Measurements from ENCODE around the gene FBRS. TPM values are rescaled to one million over a fixed set of nuclear protein-coding genes. Genes with fewer than 3 reads are reported as not detected.

FBRS gene
- 60.9 TPM for total RNA-seq (ENCODE audit: unreplicated experiment)
- long read RNA-seq, partial matches to known transcripts = 6 of 6 reads
- long read RNA-seq, other reads (novel, unspliced or antisense) = 0 of 6 reads

DNA sequence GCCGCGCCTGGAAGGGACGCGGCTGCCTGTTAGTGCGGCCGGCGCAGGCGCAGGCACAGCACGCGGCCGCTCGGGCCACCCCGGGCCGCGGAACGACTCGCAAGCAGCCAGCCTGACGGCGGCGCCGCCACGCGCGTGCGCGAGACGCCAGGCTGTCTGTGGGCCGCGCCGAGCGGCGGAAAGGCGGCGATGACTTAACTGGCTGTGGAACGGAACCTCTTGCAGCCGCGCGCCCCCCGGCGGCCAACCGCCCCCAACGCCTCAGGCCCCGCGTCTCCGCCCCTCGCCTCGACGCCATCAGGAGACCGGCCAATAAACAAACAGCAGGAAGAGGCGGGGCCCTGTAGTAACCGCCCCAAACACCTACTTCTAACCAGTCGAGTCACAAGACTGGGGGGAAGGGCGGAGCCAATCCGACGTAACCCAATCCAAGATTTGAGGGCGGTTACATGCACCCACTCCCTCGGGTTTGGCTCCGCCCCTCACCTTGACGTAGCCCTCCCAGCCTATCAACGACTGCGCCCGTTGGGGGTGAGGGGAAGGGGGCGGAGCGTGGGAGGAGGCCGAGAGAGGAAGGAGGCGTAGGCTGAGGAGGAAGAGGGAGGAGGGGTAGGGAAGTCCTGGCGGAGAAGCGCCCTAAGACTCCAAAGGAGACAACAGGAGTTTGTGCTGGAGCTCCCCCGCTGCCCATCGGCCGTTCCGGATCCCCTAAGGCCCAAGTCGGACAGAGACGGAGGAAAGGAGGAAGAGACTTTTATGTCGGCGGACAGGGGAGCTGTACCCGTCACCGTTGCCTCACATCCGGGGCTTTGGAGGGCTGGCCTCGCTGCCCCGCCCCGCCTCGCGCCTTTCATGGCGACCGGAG, at the start of gene FBRS:
Gene FBRS (plus strand): TSS at position 566 of the 865 bp plus-strand sequence. CDS start 1,088 bp downstream, outside the sequence.
- H3K27ac Mint-ChIP-seq (ENCODE audit: unreplicated experiment) = peak within 1 kb of the TSS; percentile 99
- H3K9me3 Mint-ChIP-seq (ENCODE audit: unreplicated experiment) = no peaks in the 10 kb centered on the region
- H3K4me1 Mint-ChIP-seq (ENCODE audit: unreplicated experiment) = peaks cover 23% of the 10 kb centered on the region
- peak within 1 kb of the TSS; percentile 98 for H3K4me3 Mint-ChIP-seq (ENCODE audit: unreplicated experiment)
- TF ChIP-seq, protein P1, sequence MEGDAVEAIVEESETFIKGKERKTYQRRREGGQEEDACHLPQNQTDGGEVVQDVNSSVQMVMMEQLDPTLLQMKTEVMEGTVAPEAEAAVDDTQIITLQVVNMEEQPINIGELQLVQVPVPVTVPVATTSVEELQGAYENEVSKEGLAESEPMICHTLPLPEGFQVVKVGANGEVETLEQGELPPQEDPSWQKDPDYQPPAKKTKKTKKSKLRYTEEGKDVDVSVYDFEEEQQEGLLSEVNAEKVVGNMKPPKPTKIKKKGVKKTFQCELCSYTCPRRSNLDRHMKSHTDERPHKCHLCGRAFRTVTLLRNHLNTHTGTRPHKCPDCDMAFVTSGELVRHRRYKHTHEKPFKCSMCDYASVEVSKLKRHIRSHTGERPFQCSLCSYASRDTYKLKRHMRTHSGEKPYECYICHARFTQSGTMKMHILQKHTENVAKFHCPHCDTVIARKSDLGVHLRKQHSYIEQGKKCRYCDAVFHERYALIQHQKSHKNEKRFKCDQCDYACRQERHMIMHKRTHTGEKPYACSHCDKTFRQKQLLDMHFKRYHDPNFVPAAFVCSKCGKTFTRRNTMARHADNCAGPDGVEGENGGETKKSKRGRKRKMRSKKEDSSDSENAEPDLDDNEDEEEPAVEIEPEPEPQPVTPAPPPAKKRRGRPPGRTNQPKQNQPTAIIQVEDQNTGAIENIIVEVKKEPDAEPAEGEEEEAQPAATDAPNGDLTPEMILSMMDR (IDR thresholded peaks at IDR 0.05; ENCODE audit: unreplicated experiment) = peak; percentile 82
- DNase-seq (ENCODE audit: low spot score) = peak; percentile 98
- H3K36me3 Mint-ChIP-seq (ENCODE audit: low read depth, unreplicated experiment) = peaks cover 32% of the 10 kb centered on the region
- peaks cover 18% of the 10 kb centered on the region for H3K27me3 Mint-ChIP-seq (ENCODE audit: unreplicated experiment)

DNA sequence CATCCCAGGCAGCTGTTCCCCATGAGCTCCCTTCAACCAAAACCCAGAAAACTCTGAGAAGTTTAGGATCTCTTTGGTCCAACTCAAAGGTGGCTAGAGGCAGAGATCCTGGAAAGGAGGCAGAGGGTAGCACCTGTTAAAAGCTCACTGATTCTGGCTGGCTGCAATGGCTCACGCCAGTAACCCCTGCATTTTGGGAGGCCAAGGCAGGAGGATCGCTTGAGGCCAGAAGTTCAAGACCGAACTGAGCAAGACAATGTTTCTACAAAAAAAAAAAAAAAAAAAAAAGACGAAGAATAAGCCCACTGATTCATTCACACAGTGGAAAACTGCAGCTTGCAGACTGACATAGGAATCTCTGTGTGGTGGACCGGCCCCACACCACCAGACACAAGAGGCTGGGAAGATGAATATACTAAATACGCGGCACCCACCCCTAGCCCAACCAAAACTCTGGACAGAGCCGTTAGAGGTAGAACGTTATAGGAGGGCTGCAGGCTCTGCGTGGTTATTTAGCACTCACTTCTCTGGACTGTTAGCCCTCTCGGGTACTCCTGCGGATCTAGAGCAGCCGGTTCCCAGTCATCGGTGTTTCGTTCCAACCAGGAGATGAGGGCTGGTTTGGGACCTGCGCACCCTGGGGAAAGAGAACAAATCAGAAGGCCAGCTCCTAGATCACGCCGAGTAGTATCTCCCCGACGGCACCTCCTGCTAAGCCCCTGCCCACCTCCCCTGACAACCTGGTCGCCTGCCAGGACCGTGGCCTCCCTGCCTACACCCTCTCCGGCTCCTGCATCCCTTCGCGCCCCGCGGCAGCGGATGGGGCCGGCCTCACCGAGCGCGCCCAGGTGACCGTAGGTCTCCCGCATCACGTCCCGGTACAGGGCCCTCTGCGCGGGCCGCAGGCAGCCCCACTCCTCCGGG, 49.0 kb upstream of the FBRS start:
- TF ChIP-seq, protein P1 (IDR thresholded peaks at IDR 0.05; ENCODE audit: unreplicated experiment) = no peak
- peak overlapping the region; percentile 88 for H3K4me3 Mint-ChIP-seq (ENCODE audit: unreplicated experiment)
- no peaks in the 10 kb centered on the region for H3K9me3 Mint-ChIP-seq (ENCODE audit: unreplicated experiment)
- peaks cover 15% of the 10 kb centered on the region for H3K36me3 Mint-ChIP-seq (ENCODE audit: low read depth, unreplicated experiment)
- H3K27ac Mint-ChIP-seq (ENCODE audit: unreplicated experiment) = peak overlapping the region; percentile 80
- no peak for DNase-seq (ENCODE audit: low spot score)
- peaks cover 10% of the 10 kb centered on the region for H3K4me1 Mint-ChIP-seq (ENCODE audit: unreplicated experiment)
- peaks cover 10% of the 10 kb centered on the region for H3K27me3 Mint-ChIP-seq (ENCODE audit: unreplicated experiment)

DNA sequence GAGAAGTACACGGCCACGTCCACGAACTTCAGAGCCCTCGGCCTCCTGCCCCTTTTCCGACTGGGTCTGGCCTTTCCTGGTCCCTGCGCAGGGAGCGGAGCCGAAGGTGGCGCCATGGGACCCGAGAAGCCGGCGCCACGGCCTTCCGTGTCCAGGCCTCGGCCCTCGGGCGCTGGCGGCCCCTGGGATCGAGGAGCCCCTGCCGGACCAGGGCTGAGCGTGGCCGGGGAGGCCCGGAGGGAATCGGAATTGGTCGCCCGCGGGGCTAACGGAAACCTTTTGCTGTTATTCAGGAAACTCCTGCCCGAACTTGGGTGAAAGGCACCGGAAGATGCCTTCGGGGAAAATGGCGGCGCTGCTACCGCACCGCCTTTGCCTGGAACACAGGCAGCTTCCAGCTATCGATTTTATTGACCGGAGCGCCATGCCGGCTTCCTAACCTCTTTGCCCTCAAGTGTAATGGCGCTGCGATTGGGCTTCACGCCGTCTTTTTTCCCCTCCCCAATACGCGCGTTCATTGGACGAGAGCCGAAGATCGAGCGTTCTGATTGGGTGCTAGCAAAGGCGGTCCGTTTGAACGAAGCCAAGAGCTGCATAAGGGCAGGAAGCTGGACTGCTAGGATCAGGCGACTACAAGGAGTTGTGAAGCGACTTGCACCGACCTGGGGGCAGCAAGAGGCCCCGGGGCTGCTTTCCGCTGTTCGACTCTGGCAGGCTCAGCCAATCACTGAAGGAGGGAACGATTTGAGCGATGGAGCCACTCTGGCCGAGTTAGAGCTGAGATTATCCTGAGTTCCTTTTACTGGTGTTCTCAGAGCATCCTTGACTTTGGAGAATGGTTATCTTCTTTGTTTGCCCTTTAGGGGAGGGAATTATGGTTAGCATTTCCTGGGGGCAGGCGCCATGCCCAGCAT, 48.0 kb upstream of the FBRS start, which contains the start of gene ZNF689:
Gene ZNF689 (minus strand): TSS at position 464 of the 914 bp plus-strand sequence. CDS start 348 bp downstream, at position 116.
- peak within 1 kb of the TSS; percentile 93 for H3K4me3 Mint-ChIP-seq (ENCODE audit: unreplicated experiment)
- peaks cover 5% of the 10 kb centered on the region for H3K27me3 Mint-ChIP-seq (ENCODE audit: unreplicated experiment)
- peaks cover 10% of the 10 kb centered on the region for H3K4me1 Mint-ChIP-seq (ENCODE audit: unreplicated experiment)
- TF ChIP-seq, protein P1 (IDR thresholded peaks at IDR 0.05; ENCODE audit: unreplicated experiment) = no peak
- DNase-seq (ENCODE audit: low spot score) = peak; percentile 93
- no peaks in the 10 kb centered on the region for H3K9me3 Mint-ChIP-seq (ENCODE audit: unreplicated experiment)
- H3K27ac Mint-ChIP-seq (ENCODE audit: unreplicated experiment) = peak within 1 kb of the TSS; percentile 84
- peaks cover 8% of the 10 kb centered on the region for H3K36me3 Mint-ChIP-seq (ENCODE audit: low read depth, unreplicated experiment)

DNA sequence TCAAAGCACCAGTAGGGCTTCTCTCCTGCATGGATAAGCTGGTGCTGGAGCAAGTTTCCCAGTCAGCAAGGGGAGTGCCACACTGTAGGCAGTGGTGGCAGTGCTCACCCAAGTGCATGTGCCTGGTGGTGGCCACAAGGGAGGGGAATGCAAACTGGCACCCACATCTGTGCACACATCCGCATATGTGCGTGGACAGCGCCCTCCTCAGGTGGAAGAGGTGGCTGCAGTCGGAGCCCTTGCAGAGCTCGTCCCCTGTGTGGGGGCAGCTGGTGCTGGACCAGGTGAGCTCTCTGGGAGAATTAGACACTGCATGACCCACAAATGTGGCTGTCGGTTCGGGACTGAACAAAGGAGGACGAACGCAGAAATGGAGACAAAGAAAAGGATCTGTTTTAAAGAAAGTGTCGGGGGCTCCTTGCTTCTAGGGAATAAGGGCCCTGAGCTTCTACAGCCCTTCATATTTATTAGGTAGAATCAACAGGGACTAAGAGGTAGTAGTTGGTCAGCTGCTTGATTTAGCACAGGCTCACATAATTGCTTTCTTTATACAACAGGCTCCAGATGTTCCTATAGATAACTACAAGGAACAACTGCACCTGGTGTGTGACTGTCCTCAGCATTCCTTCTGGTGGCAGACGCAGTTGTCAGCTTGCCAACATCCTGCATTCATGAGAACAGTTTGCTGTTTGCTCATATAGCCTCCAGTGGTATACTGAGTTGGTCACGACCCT, 42.7 kb upstream of the FBRS start:
- no peaks in the 10 kb centered on the region for H3K9me3 Mint-ChIP-seq (ENCODE audit: unreplicated experiment)
- peak; percentile 76 for DNase-seq (ENCODE audit: low spot score)
- H3K27ac Mint-ChIP-seq (ENCODE audit: unreplicated experiment) = no peak overlapping the region
- H3K27me3 Mint-ChIP-seq (ENCODE audit: unreplicated experiment) = peaks cover 4% of the 10 kb centered on the region
- TF ChIP-seq, protein P1 (IDR thresholded peaks at IDR 0.05; ENCODE audit: unreplicated experiment) = peak; percentile 76
- no peak overlapping the region for H3K4me3 Mint-ChIP-seq (ENCODE audit: unreplicated experiment)
- H3K36me3 Mint-ChIP-seq (ENCODE audit: low read depth, unreplicated experiment) = no peaks in the 10 kb centered on the region
- H3K4me1 Mint-ChIP-seq (ENCODE audit: unreplicated experiment) = peaks cover 6% of the 10 kb centered on the region
